Islet precursor cell (in vitro differentiated cells): ENCODE data around the gene RANBP9.

Experiments
- DNase-seq: peaks from one replicate; pipeline ENCODE4 v3.0.0-alpha.2; 2018

Gene RANBP9

DNA sequence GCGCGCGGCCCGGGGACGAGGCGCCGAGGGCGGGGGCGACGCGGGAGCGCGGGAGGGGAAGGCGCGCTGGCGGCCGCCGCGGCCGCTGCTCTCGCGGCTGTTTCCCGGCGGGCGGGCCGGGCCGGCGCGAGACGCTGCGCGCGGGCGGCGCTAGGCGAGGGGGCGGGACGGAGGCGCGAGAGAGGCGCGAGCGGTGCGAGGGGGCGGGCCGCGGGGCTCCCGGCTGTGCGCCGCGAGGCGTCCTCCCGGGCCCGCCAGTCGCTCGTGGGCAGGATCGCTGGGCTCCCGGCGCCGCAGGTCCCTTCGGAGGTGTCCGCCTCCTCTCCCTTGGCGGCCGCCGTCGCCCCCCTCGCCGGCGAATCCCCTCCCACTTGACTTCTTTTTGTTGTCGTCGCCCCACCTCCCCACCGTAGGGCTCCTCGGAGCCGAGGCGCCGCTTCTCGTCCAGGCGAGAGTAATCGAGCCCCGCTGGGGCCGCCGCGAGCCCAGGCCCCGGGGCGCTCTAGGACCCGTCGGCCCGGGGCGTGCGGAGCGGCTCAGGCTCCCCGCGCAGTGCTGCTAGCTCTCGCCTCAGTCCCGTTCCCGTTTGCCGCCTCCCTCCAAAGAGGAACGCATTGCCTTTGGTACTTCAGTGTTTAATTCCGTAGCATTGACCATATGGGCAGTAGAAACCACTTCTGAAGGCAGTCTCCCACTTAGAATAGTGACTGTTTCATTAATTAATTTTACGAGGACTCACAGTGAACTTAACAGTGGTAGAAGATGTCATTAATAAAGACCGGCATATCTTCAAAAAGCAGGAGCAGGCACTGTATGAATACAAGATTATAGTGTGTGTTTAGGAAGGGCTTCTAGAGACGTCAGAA is at the start of gene RANBP9:
RANBP9 (minus strand) TSS at position 103 of the 866 bp plus-strand sequence. CDS start 330 bp downstream, outside the sequence.
- DNase-seq: peak; percentile 95

DNA sequence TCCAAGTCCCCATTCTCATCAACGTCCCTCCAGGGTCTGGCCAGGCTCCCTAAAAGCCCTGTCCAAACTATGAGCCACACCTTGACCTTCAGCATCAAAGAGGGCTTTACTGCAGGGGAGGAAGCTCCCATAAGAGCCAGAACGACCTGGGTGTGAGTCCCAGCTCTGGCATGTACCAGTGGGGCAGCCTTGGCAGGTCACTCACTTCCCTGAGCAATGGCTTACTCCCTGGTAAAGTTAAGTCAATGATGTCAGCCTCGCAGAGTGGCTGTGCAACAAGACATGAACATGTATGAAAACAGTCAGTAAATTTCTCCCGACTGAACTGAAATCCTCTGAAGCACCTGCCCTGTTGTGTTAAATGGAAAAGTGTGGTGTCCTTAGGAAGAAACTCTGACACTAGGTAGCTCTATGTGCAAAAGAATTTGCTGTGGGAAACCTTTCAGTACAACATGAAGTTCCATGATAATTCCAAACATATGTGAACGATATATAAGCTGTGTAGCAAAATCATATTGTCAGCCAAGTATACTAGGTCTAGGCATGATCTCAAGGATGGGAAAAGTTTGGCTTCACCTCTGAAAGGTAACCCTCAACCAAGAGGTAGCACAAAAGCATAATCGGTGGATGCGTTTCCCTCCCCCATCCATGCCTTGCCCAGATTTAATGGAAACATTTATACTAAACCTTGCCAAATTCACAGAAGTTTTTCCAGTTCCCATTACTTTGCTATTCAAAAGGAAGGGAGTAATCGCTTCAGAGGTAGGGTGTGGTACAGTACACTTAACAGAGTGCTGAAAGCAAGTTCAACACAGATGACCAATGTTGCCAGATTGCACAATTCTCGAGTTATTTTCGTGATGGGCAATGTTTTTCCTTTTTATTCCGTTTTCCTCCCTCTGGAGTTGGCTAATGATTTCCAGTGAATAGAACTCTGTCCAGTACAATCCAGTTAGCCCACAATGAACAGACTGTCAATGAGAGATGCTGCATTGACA is 49.0 kb upstream of the RANBP9 start:
- DNase-seq: no peak

DNA sequence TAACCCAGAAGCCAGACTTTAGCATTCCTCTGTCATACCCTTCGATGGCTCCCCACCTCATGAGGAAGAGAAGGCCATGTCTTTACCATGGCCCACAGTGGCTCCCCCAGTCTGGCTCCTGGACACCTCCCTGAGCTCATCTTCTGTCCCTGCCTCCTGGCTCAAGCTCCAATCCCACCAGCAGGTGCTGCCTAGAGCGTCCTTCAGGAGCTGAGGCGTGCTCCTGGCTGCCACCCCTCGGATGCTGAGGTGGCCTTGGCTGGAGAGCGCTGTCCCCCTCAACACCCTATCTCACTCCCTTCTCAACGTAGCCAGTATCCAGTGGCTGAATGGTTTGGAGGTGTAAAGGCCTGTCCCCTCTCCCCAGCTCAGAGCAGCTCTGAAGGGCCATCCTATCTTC is 47.4 kb upstream of the RANBP9 start:
- DNase-seq: no peak

DNA sequence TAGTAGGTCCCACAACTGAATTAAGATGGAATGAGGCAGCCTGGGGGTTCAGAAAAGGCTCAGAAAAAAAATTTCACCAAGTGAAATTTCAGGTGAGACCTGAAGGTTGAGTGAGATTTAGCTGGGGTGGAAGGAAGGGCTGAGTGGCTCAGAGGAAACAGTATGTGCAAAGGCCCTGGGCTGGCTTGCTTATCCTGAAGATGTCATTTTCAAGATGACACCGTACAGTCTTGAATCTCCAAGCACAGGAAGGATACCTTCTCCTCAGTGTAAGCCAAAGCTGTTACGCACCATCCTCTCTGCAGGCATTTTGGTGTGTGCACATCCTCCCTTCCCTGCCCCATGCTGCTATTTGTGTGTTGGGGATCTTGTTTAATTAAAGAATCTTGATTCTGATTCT is 43.0 kb upstream of the RANBP9 start:
- no peak for DNase-seq

DNA sequence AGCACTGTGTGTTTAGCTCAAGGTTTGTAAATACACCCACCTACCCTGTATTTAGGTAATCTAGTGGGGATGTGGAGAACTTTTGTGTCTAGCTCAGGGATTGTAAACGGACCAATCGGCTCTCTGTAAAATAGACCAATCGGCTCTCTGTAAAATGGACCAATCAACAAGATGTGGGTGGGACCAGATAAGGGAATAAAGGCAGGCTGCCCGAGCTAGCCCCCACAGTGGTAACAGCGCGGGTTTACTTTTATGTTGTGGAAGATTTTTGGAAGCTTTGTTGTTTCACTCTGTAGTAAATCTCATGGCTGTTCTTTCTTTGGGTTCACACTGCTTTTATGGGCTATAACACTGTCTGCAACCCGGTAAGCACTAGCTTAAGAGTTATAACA is 32.1 kb upstream of the RANBP9 start:
- DNase-seq: no peak

DNA sequence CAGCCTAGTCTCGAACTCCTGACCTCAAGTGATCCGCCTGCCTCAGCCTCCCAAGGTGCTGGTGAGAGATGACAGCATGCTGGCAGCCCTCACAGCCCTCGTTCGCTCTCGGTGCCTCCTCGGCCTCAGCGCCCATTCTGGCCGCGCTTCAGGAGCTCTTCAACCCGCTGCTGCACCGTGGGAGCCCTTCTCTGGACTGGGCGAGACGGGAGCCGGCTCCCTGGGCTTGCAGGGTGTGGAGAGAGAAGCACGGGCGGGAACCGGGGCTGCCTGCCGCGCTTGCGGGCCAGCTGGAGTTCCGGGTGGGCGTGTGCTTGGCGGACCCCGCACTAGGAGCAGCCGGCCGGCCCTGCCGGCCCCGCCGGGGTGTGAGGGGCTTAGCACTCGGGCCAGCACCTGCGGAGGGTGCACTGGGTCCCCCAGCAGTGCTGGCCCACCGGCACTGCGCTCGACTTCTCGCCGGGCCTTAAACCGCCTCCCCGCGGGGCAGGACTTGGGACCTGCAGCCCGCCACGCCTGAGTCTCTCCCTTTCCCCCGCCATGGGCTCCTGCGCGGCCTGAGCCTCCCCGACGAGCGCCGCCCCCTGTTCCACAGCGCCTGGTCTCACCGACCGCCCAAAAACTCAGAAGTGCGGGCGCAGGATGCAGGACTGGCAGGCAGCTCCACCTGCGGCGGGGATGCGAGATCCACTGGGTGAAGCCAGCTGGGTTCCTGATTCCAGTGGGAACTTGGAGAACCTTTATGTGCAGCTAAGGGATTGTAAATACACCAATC is 31.5 kb upstream of the RANBP9 start:
- DNase-seq: no peak

DNA sequence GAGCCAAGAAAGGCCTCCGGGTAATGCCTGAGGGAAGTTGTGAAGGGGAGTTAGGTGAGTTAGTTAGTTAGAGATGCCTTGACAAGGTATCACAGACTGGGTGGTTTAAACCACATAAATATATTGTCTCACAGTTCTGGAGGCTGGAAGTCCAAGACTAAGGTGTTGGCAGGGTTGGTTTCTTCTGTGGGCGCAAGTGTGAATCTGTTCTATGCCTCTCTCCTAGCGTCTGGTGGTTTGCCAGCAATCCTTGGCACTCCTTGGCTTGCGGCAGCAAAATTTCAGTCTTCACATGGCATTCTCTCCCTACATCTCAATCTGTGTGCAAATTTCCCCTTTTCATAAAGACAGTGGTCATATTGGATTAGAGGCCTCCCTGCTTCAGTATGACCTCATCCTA is 29.7 kb upstream of the RANBP9 start:
- no peak for DNase-seq

DNA sequence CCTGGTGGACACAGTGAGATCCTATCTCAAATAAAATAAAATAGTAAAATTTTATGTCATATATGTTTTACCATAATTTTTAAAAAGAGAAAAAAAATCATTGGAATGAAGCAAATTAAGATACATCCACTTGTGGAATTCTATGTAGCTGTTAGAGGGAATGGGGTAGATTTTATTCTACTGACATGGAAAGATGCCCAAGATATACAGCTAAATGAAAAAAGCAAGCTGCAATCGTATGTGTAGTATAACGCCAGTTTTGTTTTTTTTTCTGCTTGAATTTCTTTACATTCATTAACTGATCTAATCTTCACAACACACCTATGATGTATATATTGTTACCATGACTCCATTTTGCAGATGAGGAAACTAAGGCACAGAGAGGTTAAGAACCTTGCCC is 23.4 kb upstream of the RANBP9 start:
- no peak for DNase-seq

DNA sequence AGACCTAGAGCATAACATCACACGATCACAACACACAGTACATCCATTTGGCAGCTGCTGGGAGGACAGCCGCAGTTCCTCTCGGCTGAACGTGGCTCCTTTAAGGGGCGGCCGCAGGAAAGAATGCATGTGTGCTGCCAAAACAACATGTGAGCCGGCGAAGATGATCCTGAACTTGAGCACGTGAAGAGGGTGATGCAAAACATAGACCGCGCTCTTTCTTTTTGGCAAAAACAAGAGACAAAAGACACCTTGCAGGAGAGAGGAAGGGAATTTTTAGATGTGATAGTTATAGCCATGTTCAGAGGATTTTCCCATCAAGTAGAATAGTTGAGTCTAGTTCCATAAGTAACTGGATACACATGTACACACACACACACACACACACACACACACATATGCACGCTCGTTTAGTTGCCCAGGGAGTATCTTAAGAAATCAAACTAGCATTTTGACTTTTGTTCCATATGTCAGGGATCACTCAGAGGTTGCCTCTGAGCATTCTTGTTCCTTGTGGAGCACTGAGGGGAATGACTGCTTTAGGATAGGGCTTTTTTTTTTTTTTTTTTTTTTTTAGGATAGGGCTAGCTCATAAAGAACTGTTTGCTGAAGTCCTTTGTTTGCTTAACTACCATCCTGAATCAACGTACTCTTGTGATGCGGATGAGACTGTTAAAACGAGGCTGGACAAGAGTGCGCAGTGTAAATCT is 21.7 kb upstream of the RANBP9 start:
- DNase-seq: no peak

DNA sequence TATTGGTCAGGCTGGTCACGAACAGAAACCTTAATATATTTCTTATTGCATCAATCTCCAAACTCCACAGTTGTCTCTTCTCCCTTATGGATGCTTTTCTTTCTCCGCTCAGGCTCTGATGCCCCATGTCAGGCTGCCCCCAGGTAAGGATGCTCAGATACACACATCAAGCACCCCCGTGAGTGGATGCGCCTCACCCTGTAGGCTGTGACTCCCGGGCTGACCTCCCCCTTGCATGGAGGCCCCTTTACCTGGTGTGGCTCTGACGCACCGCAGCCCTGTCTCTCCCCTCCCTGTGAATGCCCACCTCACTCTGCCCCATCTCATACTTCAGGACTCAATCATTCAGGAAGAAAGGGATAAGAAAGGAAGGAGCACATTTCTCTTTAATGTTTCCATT is 19.1 kb upstream of the RANBP9 start:
- no peak for DNase-seq

DNA sequence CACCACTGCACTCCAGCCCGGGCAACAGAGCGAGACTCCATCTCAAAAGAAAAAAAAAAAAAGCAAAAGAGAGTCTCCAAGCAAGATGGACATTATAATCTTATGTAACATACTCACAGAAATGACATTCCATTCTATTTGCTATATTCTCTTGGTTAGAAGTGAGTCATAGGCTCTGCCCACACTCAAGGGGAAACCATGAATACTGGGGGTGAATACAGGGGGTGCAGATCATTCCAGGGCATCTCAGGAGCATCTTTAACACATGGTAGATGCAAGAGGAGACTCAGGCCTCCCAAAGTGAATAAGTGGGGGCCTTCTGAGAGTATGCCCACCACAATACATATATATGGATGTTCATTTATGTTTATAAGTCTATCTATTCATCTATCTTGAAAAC is 18.3 kb upstream of the RANBP9 start:
- no peak for DNase-seq

DNA sequence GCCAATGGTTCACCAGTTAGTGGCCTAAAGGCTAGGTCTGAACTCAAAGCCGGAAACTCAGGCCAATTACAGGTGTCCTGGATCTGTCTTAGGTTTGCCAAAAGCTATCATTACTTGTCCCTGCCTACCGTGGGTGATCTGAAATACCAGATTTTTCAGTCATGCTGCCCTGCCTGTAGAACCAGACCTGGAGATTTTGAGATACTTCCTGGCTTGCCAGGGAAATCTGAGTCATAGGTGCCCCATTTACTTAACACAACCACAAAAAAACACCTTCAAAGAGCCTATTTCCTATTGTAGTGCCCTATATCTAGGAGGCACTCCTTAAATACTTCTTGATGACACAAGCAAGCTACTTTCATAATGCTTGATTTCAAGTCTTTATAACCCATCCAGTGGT is 13.9 kb upstream of the RANBP9 start:
- peak; percentile 85 for DNase-seq

DNA sequence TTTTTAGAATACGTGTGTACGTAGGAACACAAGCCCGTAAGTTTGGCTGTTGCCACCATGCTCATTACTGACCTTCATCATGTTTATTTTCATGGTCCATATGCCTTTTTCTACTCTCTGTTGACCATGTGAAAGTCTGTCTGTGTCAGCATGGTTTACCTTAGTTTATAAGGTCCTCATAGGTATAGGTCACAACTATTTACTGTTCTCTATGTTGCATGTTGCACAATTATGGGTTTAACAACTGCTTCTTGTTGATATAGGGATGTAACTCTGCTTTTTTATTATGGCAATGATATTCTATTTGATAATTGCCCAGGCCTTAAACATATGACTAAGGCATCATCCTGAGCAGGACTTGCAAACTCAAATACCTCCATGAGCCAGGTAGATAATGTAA is 13.4 kb upstream of the RANBP9 start:
- DNase-seq: no peak

DNA sequence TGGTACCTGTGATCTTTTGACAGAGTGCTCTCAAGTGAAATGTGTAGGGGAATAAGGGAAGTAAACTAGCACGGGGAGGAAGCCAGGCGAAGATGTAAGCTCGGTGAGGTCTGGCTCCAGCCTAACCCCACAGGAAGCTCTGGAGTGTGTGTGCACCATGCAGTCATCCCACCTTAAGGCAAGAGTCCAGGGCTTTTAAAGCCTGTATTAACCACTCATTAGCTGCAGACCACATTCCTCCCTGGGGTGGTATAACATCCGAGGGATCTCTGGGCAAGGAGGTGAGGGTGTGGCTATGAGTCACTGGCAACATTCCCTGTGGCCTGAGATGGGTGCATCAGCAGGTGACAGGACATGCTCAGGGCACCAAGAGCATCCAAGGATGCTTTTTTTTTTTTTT is 12.5 kb upstream of the RANBP9 start:
- peak; percentile 95 for DNase-seq

DNA sequence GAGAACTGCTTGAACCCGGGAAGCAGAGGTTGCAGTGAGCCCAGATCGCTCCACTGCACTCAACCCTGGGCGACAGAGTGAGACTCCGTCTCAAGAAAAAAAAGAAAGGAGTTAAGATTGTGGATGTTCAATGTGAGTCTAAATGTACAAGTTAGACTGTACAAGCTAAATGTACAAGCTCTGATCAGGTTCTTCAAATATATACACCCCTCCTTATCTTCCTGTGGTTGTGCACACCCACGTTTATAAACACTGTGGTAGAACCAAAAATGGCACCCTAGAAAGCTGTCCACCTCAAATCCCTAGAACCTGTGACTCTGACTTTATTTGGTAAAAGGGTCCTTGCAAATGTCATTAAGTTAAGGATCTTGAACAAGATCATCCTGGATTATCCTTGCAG is 11.2 kb upstream of the RANBP9 start:
- DNase-seq: no peak

DNA sequence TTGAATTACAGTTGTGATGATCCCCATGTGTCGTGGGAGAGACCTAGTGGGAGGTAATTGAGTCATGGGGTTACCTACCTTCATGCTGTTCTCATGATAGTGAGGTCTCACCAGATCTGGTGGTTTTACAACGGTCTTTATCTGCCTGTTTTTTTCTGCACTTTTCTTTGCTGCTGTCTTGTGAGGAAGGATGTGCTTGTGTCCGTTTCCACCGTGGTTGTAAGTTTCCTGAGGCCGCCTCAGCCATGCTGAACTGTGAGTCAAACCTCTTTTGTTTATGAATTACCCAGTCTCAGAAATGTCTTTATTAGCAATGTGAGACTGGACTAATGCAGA is 6.5 kb upstream of the RANBP9 start:
- DNase-seq: no peak

DNA sequence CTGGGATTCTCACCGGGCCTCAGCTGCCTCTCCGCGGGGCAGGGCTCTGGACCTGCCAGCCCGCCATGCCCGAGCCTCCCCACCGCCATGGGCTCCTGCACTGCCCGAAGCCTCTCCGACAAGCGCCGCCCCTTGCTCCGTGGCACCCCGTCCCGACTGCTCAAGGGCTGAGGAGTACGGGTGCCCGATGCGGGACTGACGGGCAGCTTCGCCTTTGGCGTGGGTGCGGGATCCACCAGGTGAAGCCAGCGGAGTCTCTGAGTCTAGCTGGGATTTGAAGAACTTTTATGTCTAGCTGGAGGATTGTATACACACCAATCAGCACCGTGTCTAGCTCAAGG is 5.3 kb upstream of the RANBP9 start:
- no peak for DNase-seq

DNA sequence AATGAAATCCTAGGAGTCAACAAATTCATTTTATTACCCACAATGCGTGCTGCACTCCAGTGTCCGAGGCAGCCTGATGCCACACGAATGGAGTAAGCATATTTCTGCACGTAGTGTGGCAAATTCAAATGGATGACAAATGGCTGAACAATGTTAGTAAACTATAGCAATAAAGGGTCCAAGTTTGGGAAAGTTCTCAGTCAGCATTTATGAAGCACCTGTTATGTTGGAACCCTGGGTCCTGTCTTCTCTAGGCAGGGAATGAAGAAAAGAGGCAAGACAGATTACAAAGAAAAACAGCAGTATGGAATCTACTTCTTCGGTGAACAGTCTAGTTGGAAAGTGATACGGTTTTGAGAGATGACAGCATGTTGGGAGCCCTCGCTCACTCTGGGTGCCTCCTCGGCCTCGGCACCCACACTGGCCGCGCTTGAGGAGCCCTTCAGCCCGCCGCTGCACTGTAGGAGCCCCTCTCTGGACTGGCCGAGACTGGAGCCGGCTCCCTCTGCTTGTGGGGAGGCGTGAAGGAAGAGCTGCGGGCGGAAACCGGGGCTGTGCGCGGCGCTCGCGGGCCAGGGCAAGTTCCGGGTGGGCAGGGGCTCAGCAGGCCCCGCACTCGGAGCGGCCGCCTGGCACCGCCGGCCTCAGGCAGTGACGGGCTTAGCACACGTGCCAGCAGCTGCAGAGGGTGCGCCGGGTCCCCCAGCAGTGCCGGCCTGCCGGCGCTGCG is 4.8 kb upstream of the RANBP9 start:
- no peak for DNase-seq

DNA sequence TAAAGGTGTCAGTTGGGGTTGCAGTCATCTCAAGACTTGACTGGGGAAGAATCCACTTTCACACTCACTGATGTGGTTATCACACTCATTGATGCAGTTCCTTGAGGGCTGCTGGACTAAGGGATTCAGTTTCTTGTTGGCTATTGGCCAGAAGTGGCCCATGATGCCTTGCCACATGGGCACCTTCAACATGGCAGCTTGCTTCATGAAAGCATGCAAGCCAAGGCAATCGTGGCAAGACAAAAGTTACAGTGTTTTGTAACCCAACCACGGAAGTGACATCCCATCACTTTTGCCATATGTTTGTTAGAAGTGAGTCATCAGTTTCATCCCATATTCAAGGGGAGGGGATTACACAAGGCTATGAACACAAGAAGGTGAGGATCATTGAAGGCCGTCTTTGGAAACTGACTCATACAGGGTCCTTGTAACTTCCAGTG is 3.8 kb upstream of the RANBP9 start:
- DNase-seq: no peak

DNA sequence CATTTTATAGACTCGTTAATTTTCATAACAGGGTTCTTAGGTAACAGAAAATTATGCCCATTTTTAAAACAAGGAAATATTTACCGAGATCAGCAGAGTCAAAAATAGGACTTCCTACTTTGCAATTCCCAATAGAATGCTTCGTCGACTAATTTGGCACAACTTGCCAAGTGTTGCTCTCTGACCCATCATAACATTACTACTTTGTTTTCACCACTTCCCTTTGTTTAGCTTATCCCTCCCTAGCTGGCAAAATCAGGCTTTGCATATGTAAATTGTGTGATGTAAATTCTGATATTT is 914 bp upstream of the RANBP9 start:
- no peak for DNase-seq

DNA sequence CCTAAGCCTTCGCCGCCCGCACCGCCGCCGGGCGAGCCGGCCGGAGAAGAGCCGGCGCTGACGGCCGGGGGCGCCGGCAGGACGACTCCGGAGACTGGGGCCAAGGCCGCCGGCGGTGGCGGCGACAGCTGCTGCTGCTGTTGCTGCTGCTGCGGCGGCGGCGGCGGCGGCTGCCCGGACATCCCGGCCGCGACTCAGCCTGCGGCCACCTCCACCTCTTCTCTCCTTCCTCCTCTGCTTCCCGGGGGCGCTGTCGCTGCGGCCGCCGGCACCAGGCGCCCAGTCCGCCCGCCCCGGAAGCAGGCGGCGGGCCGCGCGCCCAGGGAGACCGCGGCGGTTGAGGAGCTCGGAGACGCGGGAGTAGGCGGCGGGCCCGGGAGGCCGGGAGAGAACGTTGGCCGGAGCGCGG is 307 bp downstream of the RANBP9 start:
- DNase-seq: peak; percentile 81
